ENCODE results near the gene GLTP. TPM values are rescaled to one million over a fixed set of nuclear protein-coding genes. Genes with fewer than 3 reads are reported as not detected.

The GLTP gene
- total and polyA plus RNA-seq, 2 experiments from 2014 or later = 28.4 to 33.4 TPM

DNA sequence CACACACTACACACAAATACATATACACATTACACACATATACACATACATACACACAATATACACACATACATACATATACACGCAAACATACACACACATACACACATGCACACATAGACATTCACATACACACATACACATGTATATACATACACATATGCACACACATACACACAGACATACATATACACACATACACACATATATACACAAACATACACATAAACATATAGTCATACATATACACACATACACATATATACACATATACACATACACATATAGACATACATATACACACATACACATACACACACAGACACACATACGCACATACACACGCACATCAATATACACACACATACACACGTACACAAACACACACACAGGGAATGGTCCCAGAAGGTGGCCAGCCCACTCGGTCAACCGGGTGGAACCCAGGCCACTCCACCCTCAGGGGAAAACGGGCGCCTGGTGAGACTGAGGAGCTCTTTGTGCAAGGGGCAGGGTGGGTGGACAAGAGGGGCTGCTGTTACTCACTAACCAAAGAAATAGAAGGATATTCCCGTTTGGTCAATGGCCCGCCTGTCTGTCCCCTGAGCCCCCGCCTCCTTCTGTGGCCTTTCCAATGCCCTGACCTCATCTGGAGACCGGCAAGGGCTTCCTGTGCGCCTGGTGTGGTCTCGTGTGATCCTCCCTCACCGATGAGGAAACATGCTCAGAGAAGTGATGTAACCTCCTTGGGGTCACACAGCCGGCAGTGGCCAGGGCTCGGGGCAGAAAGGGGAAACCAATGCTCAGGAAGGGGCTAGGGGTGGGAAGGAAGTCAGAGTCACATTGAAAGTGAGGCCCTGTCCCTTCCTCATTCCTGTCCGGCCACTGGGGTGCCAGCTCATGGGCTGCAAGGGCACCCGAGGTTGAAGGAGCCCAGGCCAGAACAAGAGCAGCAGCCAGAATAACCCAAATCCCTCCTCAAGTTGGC, 52.5 kb downstream of the GLTP start:
- no peak overlapping the region for H3K27ac ChIP-seq
- WGBS (ENCODE audit: low lambda C conversion rate, missing lambda C conversion rate) = 81% methylated on average over 19 of the region's 19 CpGs
- H3K36me3 ChIP-seq (replicated peaks; ENCODE audit: insufficient read depth, low read depth) = no peaks in the 10 kb centered on the region
- H4K20me1 ChIP-seq (ENCODE audit: insufficient read depth, poor library complexity, severe bottlenecking) = no peaks in the 10 kb centered on the region
- TF ChIP-seq EZH2phosphoT487 (IDR thresholded peaks at IDR 0.05; ENCODE audit: low read depth, severe bottlenecking, unreplicated experiment) (no peak), EZH2 (IDR thresholded peaks at IDR 0.05; ENCODE audit: borderline replicate concordance) (no peak)
- TF ChIP-seq, protein P1, sequence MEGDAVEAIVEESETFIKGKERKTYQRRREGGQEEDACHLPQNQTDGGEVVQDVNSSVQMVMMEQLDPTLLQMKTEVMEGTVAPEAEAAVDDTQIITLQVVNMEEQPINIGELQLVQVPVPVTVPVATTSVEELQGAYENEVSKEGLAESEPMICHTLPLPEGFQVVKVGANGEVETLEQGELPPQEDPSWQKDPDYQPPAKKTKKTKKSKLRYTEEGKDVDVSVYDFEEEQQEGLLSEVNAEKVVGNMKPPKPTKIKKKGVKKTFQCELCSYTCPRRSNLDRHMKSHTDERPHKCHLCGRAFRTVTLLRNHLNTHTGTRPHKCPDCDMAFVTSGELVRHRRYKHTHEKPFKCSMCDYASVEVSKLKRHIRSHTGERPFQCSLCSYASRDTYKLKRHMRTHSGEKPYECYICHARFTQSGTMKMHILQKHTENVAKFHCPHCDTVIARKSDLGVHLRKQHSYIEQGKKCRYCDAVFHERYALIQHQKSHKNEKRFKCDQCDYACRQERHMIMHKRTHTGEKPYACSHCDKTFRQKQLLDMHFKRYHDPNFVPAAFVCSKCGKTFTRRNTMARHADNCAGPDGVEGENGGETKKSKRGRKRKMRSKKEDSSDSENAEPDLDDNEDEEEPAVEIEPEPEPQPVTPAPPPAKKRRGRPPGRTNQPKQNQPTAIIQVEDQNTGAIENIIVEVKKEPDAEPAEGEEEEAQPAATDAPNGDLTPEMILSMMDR (IDR thresholded peaks at IDR 0.05; ENCODE audit: poor library complexity) = no peak
- DNase-seq (ENCODE audit: low spot score) = no peak
- peaks cover 7% of the 10 kb centered on the region for H3K4me1 ChIP-seq (ENCODE audit: insufficient read depth)
- H3K9me2 ChIP-seq (replicated peaks; ENCODE audit: insufficient read depth) = no peaks in the 10 kb centered on the region
- no peak overlapping the region for H3K4me3 ChIP-seq
- H3K4me2 ChIP-seq = no peak overlapping the region
- H3K79me2 ChIP-seq = no peaks in the 10 kb centered on the region
- H3K27me3 ChIP-seq = no peaks in the 10 kb centered on the region
- H2AFZ ChIP-seq = no peak overlapping the region
- H3K9me3 ChIP-seq (ENCODE audit: low read depth) = no peaks in the 10 kb centered on the region

DNA sequence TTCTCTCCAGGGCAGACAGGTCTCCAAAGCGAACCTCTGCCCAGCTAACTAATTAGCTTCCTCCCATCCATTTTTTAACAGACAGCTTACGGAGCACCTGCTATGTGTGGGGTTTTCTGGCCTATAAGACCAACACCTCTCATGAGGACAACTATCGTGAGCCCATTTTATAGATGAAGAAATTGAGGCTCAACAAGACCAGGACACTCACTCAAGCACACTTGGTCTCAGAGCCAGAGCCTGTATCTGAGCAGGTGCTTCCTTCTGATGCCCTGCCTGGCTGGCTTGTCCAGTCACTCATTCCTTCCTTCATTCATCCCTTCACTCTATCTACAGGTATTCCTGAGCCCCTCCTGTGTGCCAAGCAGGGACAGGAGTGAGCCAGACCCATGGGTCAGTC, 53.3 kb downstream of the GLTP start:
- DNase-seq (ENCODE audit: low spot score) = no peak
- Histone ChIP-seq H3K36me3 (replicated peaks; ENCODE audit: insufficient read depth, low read depth) (no peaks in the 10 kb centered on the region), H3K79me2 (no peaks in the 10 kb centered on the region), H3K9me2 (replicated peaks; ENCODE audit: insufficient read depth) (no peaks in the 10 kb centered on the region), H3K4me2 (no peak overlapping the region), H3K27ac (no peak overlapping the region), H3K27me3 (no peaks in the 10 kb centered on the region), H3K9me3 (ENCODE audit: low read depth) (no peaks in the 10 kb centered on the region), H3K4me1 (ENCODE audit: insufficient read depth) (peaks cover 7% of the 10 kb centered on the region), H2AFZ (no peak overlapping the region), H3K4me3 (no peak overlapping the region), H4K20me1 (ENCODE audit: insufficient read depth, poor library complexity, severe bottlenecking) (no peaks in the 10 kb centered on the region)
- TF ChIP-seq EZH2 (IDR thresholded peaks at IDR 0.05; ENCODE audit: borderline replicate concordance) = no peak
- TF ChIP-seq EZH2phosphoT487 (IDR thresholded peaks at IDR 0.05; ENCODE audit: low read depth, severe bottlenecking, unreplicated experiment) = no peak
- TF ChIP-seq, protein P1 (IDR thresholded peaks at IDR 0.05; ENCODE audit: poor library complexity) = no peak
- WGBS (ENCODE audit: low lambda C conversion rate, missing lambda C conversion rate) = 93% methylated on average over 3 of the region's 3 CpGs

DNA sequence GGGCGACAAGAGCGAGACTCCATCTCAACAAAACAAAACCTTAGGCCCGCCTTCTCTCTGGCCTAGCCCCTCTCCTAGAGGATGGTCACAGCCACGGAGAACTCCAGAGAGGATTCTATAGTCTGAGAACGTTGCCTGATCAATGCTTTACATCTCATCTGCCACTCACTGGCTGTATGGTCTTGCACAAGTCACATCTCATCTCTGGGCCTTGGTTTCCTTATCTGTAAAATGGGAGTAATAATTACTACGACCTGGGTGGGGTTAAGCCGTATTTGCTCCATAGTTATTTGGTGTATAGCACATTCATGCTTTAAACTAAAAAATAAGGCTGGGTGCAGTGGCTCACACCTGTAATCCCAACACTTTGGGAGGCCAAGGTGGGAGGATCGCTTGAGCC, 55.6 kb downstream of the GLTP start:
- H3K9me3 ChIP-seq (ENCODE audit: low read depth) = no peaks in the 10 kb centered on the region
- H4K20me1 ChIP-seq (ENCODE audit: insufficient read depth, poor library complexity, severe bottlenecking) = no peaks in the 10 kb centered on the region
- 94% methylated on average over 8 of the region's 8 CpGs for WGBS (ENCODE audit: low lambda C conversion rate, missing lambda C conversion rate)
- H3K4me2 ChIP-seq = no peak overlapping the region
- H3K4me1 ChIP-seq (ENCODE audit: insufficient read depth) = no peaks in the 10 kb centered on the region
- no peak for DNase-seq (ENCODE audit: low spot score)
- no peak overlapping the region for H3K27ac ChIP-seq
- H3K9me2 ChIP-seq (replicated peaks; ENCODE audit: insufficient read depth) = no peaks in the 10 kb centered on the region
- no peaks in the 10 kb centered on the region for H3K27me3 ChIP-seq
- H3K79me2 ChIP-seq = no peaks in the 10 kb centered on the region
- H3K36me3 ChIP-seq (replicated peaks; ENCODE audit: insufficient read depth, low read depth) = no peaks in the 10 kb centered on the region
- no peak overlapping the region for H3K4me3 ChIP-seq
- no peak overlapping the region for H2AFZ ChIP-seq
- TF ChIP-seq EZH2phosphoT487 (IDR thresholded peaks at IDR 0.05; ENCODE audit: low read depth, severe bottlenecking, unreplicated experiment) = no peak
- TF ChIP-seq, protein P1 (IDR thresholded peaks at IDR 0.05; ENCODE audit: poor library complexity) = no peak
- no peak for TF ChIP-seq EZH2 (IDR thresholded peaks at IDR 0.05; ENCODE audit: borderline replicate concordance)
